Mucosa of gallbladder (tissue), 1 donor: ENCODE results near the gene NEURL1. TPM values are rescaled to one million over a fixed set of nuclear protein-coding genes. Genes with fewer than 3 reads are reported as not detected.
"Not testable (repeated sequence)": the region's sequence is repeated elsewhere in the genome, so short reads cannot be mapped to it uniquely, and the experiment has no call there.

ENCODE experiments used
- DNase-seq: peaks from one replicate; pipeline ENCODE4 v3.0.0-alpha.2; 2020; ENCODE audit warnings: low spot score
- total RNA-seq: library from RNA; stranded (reverse); gene quantifications from one replicate; pipeline ENCODE4 v1.2.1, GENCODE V29; 2021
- donor health status: DM: no; HTN: no; CAD: no.

The NEURL1 gene
- total RNA-seq, 1 donor from 2014 or later = 4.9 TPM

DNA sequence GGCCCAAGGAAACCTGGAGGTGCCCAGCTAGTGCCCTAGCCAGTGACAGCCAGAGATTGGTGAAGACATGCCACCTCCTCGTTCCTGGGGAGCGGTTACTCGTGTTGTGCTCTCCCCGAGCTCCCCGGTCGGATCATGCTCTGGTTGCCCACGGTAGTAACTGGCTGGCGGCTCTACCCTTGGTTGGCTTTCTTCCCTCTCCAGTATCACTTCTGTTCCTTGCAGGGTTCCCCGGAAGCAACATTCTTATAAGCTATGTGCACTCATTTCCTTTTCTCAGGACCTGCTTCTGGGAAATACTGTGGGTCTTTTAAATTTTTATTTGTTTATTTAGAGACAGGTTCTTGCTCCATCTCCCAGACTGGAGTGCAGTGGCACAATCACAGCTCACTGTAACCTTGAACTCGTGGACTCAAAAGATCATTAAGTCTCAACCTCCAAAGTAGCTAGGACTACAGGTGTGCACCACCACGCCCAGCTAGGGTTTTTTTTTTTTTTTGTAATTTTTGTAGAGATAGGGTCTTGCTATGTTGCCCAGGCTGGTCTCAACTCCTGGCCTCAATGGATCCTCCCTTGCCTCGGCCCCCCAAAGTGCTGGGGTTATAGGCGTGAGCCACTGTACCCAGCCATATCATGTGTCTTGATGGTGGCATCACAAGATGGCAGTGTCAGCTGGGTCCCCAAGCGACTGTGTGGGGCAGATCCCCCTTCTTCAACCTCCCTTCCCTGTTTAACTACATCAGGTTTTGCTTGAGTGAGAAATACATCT lies 27.9 kb upstream of the NEURL1 start:
- DNase-seq = no peak

DNA sequence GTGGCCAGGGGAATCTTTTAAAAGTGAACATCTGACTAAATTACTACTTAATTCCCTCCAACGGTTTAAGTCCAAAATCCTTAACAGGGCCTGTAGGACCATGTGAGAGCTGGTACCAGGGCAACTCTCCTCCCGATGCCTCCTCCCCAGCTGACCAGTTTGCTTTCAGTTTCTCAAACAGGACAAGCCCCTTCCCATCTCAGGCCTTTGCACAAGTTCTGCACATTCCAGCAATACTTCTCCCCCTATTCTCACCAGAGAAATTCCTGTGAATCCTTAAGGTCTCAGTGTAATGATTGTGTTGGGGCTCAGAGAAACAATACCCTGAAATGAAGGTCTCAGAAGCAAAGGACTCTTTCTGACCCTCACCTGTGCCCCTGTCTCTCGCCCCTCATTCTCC lies 26.8 kb upstream of the NEURL1 start:
- DNase-seq = no peak

DNA sequence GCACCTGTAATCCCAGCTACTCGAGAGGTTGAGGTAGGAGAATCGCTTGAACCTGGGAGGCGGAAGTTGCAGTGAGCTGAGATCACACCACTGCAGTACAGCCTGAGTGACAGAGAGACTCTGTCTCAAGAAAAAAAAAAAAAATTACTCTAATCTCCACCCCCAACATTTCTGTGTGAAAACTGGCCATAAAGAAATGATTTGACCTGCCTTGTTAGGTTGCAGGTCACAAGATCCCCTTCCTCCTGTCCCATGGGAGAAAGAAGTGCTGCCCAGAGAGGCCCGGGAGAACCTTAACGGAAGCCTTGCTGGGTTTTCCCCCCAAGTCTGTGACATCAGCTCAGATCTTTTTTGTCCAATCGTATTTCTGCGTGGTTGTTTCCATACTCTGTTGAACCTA lies 26.1 kb upstream of the NEURL1 start:
- DNase-seq = no peak

DNA sequence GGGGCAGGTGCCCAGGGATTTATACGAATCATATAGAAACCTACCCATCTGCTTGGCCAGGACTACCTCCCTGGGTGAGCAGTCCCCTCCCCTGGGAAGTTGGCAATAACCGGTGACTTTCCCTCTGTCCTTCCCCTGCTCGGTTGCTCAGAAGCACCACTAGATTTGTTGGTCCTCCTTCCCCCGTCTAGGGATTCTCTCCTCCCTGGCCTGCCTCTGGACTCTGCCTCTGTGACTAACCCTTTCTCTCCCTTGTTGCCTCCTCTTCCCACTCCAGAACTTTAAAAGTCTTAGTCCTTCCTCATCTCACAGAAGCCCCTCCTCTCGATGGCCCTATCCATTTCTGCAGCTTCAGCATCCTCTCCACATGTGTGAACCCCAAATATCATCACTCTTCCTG lies 24.3 kb upstream of the NEURL1 start:
- no peak for DNase-seq

DNA sequence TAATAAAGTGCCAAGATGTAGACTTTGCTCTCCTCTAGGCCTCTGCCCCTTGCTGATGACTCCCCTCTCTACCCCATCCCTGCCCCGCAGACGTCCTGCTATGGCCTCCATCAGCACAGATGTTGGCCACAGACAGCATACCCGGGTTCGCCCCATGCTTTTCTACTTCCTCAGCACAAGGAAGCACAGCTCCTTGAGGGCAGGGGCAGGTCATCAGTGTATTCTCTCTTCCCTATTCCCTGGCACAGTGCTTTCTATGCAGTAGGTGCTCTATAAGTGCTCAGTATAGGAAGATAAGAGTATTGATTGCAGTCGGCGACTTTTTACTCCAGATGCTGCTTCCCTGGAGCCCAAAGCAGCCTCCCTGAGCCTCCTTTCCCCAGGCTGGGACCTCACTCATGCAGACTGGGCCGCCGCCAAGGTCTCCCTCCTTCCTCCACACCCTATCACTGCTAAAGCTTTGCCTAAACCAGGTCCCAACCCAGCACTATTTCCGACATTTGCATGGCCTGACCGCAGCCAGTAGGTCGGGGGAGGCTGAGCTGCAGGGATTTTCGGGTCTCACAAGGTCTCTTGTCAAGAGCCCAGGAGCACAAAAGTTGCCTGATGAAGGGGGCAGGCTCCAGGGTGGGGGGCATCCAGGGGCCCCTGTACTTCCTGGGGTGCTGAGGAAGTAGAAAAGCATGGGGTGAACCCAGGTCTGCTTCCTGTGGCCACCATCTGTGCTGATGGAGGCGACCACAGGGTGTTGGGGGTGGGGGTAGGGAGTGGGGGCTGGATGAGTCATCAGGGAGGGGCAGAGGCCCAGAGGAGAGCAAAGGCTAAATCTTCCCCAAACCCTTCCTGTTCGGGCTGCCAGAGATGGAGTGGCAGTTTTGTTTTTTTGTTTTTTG lies 22.5 kb upstream of the NEURL1 start:
- peak; percentile 28 for DNase-seq

DNA sequence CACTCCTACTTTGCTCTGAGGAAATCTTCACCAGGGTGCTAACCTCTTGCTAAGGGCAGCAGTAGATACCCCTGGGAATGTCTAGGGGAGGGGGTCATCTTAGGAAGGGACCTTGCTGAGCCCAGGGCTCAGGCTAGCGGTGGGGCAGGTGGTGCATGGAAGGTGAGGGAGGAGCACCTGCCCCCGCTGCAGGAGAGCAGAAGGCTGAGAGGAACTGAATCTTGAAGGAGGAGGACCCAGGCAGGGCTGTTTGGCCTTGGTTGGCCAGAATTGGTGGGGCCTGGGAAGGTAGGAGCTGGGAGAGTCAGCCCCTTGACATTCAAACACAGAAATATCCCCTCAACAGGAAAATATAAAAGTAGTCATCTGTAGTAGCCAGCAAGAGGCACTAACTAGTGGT lies 21.5 kb upstream of the NEURL1 start:
- DNase-seq = no peak

DNA sequence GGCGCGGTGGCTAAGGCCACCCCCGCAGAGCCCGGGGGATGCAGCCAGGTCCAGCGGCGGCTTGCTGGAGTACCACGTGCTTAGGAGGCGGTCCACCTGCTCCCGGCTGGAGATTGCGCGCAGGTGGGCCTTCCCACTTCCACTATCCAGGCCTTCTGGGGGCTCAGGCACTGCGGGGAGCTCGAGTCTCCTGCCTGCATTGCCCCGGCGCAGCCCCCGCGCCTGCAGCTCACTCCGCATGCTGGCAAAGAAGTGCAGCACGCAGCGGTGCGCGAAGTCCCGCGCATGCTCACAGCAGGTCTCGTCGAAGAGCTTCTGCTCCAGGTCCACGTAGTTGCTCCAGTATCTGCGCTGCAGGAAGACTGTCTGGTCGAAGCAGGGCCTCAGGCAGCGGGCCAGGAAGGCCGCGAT lies 20.2 kb upstream of the NEURL1 start:
- no peak for DNase-seq

DNA sequence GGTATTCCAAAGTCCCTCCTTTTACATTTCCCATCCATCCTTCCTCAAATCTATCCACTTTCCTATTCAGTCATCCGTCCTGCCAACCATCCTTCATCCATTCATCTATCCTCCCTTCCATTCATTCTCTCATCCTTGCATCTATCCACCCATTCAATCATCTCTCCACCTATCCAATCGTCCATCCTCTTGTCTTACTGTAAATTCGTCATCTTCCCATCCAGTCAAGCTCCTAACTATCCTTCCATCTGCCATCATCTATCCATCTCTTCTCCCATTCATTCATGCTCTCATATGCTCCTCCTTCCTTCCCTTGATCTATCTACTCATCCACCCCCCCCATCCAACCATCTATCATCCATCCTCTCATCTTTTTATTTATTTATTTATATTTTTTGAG lies 19.4 kb upstream of the NEURL1 start:
- no peak for DNase-seq

DNA sequence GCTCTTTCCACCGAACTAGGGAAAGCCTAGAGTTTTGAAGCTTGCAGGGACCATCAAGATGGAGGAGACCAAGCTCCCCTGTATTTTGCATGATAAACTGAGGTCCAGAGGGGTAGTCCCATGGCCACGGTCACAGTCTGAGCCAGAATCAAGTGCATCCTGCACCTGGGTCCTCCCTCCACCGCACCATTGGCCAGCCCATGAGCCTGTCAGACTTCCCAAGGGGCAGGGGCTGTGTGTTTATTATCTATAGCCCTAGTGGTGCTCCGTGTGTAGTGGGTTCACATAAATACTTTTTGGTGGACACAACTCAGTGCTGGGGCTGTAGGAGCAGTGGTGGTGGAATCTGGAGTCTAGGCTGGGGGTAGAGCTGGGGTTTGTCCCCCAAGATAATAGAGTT lies 18.1 kb upstream of the NEURL1 start:
- no peak for DNase-seq

DNA sequence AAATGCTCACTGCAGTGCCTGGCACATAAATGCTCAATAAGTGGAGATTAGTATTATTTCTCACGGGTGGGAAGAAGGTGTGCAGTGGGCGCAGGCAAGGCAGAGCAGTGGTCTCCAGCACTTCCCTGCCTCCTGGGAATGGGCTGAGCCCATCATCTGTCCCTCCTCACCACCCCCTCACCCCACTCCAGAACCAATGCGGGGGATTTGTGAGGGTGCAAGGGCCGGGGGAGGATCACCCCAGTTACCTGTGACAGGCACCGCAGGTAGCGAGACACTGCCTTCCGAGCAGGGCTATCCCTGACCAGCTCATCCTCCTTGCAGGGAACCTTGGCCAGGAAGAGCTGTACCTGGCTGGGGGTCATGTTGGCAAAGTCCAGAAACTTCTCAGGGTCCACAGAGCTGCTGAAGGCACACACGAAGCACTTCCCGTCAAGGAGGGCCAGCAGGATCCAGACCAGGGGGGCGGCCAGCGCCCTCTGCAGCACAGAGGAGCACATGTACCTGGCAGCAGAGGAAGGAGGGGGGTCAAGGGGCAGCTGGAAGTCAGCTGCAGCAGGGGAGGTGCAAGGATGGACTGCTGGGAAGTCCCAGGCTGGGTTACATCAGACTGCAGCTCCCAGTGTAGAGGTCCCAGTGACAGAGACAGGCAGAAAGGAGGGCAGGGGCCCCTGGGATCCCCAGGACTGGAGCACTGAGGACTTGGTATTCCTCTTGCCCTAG lies 17.3 kb upstream of the NEURL1 start:
- no peak for DNase-seq

DNA sequence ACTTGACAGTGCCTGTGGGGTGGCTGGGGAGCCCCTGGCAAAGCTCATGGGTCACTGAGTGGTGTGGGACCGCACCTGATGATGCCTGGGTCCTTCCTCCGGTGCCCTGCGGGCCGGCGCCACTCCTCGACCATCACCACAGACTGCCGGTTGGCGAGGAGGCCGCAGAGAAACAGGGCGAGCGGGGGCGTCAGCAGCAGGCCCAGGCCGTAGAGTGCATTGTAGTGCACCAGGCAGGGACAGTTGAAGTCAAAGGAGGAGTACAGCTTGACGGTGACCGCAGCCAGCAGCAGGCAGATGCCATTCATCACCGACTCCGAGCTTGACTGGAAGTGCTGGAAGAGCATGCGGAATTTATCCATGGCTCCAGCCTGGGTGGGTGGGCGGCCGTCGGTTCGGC lies 14.8 kb upstream of the NEURL1 start:
- no peak for DNase-seq

DNA sequence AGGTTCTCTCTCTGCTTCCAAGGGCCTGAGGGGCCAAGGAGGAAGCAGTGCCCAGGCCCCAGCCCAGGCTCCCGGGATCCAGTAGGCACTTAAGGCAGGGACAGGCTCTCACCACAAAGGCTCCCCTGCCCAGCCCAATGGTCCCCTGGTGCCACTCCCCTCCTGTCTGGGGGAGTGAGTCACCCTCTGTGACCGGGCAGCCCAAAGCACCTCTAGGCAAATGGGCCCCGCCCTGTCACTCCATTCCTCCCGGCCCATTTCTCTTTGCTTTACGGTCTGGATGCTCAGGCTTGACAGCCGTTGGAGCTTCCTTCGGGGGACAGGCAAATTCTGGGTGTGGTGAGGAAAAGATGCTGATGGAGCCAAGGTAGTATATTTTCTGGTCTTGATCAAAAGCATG lies 14.4 kb upstream of the NEURL1 start, which contains the start of gene CALHM3:
Gene CALHM3, minus strand, starts transcription at position 106 of the 400 bp plus-strand sequence. CDS start 208 bp downstream, outside the sequence.
- DNase-seq = no peak

DNA sequence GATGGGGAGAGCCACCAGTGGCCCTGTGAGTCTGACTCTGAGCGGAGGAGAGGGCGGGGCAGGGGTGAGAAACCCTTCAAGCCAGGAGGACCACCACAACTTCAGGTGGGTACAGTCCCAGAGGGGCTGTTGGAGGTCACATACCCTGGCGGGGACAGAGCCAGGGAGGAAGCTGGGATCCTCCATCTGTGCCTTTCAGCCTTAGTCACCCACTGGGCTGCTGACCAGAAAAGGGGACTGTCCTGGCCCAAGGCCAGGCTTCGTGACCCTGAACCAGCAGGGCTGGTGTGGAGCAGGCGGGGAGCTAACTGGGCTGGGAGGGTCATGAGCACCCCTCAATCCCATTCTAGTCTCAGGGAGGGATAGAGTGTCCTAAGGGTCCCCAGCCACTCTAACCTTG lies 13.0 kb upstream of the NEURL1 start:
- DNase-seq = no peak

DNA sequence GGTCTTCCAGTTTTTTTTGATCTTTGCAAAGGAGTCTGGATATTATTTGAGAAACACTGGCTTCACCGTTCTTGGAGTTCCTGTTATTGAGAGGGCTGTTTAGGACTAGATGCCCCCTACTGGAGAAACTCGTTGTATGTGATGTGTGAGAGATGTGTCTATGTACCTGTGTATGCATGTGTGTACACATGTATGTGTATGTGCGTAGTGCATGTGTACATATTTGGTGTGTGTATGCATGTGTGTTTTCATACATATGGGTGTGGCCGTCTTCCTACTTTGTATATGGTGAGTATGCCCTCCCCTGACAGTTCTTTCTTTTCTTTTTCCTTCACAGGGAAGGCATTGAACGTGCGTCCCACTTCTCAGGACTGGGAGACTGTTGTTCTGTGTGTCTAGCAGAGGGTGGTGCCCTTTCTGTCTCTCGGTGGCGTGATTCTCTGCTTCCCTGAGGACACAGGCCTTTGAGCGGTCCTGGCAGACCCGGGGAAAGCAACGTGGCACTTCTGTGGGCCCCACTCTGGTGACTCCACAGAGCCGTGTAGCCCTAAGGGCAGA lies 11.5 kb upstream of the NEURL1 start:
- DNase-seq = peak; percentile 38

DNA sequence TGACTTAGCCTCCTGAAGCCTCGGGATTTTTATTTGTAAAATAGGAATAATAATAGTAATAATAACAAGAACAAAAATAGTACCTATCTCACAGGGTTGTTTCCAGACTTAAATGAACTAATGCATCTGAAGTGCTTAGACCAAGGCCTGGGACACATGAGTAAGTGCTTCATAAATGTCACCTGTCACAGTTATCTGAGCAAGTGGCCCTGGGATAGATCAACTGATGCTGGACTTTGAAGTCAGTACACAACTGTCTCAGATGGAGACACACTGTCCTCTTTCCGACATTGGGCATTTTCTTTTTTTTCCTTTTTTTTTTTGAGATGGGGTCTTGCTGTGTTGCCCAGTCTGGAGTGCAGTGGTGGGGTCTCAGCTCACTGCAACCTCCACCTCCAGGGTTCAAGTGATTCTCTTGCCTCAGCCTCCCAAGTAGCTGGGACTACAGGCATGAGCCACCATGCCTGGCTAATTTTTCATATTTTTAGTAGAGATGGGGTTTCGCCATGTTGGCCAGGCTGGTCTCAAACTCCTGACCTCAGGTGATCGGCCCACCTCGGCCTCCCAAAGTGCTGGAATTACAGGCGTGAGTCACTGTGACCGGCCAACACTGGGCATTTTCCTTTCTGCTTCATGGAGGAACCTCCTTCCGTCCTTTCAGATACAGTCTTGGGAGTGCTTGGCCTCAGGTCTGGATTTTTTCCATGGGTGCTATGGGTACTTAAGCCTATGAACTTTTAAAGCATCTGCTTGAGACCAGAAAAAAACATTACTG lies 6.7 kb upstream of the NEURL1 start:
- not testable (repeated sequence) for DNase-seq

DNA sequence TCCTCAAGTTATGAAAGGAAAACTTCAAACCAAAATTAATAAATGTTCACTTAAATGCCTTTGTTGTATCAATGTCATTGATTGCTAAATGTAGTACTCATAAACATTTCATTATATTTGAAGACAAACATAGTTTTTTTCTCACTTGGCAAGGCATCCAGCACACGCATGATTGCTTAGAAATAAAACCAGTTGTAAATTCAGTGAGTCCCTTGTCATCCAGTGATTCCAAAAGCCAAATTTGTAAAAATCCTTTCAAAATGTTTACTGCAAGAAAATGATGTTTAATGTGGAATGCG lies 6.1 kb upstream of the NEURL1 start:
- no peak for DNase-seq

DNA sequence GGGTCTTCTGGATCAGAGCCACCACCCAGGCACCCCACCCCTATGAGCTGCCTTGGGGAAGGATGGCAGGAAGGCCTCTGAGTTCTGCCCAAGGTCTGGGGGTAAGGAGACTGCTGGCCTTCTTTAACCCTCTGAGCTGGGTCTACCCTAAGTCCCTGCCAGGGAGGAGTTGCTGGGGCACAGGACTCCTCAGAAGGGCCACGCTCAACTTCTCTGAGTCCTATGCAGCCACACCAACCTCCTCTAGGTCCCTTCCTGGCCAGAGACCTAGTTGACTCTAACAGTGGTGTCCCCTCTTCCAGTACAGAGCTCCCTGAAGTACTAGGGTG lies 2.6 kb upstream of the NEURL1 start:
- DNase-seq = no peak

DNA sequence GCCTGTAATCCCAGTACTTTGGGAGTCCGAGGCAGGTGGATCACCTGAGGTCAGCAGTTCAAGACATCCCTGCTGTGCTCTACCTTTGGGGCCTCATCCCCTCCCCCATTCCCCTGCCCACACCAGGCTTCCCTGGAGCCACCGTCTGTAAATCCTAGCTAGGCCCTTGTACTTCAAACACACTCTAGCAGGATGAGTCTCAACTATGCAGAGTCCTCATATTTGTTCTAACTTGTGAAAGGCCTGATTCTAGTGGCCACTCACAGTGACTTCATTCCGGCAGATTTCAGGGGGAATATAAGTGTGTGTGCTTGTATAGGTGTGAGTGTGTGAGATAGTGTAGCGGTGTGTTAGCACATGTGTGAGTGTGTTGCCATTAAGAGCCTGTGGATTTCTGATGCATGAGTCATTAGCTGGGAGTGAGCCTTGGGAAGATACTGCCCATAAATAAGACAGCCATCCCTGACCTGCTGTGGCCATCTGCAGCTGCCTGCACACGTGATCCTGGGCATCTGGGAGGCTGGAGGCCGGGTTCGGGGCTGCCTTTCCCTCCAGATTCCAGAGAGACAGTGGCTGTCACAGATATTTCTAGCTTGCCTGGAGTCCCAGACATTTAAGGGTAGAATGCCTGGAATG lies 1.7 kb upstream of the NEURL1 start:
- DNase-seq = peak; percentile 40

DNA sequence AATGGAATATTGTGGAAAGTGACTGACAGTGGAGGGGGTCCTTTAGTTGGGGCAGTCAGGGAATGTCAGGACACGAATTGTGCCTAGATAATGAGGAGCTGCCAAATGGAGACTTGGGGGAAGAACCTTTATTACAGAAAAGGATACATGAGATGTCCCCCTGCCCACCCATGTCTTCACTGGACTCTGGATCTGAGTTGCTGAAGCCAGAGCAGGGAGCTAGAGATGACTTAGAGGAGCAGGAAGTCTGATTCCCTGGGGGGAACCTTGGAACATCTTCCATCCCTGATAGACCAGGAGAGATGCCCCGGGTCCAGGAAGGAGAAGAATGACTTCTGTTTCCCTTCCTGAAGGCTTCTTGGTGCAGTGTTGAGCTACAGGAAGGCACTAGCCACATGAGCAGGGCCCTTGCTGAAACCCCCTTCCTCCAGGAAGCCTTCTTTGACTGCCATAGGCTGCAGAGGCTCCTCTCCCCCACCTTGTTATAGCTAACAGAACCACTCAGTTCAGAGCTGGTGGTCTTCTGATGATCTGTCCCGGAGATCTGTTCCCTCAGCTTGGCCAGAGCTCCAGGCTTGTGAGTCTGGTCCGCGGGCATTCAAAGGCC lies 747 bp upstream of the NEURL1 start:
- DNase-seq = no peak
